Tibial nerve (tissue), 3 donors: ENCODE measurements around the gene SLC34A1.

Experiments used
- POLR2A ChIP-seq, 2 donors: fragments of 450-650 bp; IDR thresholded peaks; one replicate each; pipeline ENCODE4 v1.6.1; 2017; ENCODE audit warnings: antibody characterized with exemption in 2 of 2, mild to moderate bottlenecking in 2 of 2, moderate library complexity in 2 of 2
- TF ChIP-seq, protein P1 (sequence below), 5 experiments: fragments of 200-600 bp in 3 of 5; fragments of 450-650 bp in 2 of 5; sonication (generic) in 3 of 5; IDR thresholded peaks; one replicate each; pipeline ENCODE4 v1.5.1; 2016 to 2019; ENCODE audit warnings: antibody characterized with exemption in 5 of 5, mild to moderate bottlenecking in 3 of 5, moderate library complexity in 2 of 5

DNA sequence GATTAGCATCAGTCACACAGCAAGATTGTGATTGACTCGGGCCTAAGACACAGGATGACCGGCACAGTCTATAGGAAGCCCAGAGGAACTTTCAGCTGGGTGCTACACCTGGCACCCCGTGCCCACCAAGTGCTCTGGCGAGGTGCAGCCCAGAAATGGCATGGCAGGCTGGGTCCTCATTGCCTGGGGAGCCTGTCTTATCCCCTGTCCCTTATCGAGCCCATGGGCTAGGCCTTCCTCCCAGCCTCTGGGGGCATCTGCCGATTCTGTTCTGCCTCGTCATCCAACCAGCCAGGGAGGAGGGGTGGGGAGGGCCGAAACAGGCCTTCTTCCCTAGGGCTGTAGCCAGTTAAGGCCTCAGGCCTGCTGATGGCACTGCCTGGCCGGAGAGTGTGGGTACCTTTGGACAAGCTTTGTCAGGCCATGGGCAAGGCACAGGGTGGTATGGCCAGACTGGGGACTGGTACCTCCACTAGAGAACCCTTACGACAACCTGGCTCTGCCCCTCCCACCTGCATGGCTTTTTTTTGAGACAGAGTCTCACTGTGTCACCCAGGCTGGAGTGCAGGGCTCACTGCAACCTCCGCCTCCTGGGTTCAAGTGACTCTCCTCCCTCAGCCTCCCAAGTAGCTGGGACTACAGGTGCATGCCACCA is 43.8 kb downstream of the SLC34A1 start:
- TF ChIP-seq, protein P1, sequence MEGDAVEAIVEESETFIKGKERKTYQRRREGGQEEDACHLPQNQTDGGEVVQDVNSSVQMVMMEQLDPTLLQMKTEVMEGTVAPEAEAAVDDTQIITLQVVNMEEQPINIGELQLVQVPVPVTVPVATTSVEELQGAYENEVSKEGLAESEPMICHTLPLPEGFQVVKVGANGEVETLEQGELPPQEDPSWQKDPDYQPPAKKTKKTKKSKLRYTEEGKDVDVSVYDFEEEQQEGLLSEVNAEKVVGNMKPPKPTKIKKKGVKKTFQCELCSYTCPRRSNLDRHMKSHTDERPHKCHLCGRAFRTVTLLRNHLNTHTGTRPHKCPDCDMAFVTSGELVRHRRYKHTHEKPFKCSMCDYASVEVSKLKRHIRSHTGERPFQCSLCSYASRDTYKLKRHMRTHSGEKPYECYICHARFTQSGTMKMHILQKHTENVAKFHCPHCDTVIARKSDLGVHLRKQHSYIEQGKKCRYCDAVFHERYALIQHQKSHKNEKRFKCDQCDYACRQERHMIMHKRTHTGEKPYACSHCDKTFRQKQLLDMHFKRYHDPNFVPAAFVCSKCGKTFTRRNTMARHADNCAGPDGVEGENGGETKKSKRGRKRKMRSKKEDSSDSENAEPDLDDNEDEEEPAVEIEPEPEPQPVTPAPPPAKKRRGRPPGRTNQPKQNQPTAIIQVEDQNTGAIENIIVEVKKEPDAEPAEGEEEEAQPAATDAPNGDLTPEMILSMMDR (IDR thresholded peaks at IDR 0.05), result no peak
- TF ChIP-seq POLR2A (IDR thresholded peaks at IDR 0.05), result no peak
